HG02571 (cell line): ENCODE results near the gene C17orf107.

Experiments used
- ATAC-seq: cut with Tn5 transposase; IDR thresholded peaks from one replicate; pipeline ENCODE4 v1.9.1; 2021; ENCODE audit warnings: mild to moderate bottlenecking, moderate library complexity; ENCODE audit not compliant: unreplicated experiment

Gene C17orf107

DNA sequence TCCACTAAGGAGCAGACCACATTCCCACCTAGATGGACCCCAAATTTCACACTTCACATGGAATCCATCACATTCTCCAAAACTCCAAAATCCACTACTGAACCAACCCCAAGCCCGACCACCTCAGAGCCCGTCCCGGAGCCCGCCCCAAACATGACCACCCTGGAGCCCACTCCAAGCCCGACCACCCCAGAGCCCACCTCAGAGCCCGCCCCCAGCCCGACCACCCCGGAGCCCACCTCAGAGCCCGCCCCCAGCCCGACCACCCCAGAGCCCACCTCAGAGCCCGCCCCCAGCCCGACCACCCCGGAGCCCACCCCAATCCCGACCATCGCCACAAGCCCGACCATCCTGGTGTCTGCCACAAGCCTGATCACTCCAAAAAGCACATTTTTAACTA is 34.3 kb downstream of the C17orf107 start:
- ATAC-seq = no peak

DNA sequence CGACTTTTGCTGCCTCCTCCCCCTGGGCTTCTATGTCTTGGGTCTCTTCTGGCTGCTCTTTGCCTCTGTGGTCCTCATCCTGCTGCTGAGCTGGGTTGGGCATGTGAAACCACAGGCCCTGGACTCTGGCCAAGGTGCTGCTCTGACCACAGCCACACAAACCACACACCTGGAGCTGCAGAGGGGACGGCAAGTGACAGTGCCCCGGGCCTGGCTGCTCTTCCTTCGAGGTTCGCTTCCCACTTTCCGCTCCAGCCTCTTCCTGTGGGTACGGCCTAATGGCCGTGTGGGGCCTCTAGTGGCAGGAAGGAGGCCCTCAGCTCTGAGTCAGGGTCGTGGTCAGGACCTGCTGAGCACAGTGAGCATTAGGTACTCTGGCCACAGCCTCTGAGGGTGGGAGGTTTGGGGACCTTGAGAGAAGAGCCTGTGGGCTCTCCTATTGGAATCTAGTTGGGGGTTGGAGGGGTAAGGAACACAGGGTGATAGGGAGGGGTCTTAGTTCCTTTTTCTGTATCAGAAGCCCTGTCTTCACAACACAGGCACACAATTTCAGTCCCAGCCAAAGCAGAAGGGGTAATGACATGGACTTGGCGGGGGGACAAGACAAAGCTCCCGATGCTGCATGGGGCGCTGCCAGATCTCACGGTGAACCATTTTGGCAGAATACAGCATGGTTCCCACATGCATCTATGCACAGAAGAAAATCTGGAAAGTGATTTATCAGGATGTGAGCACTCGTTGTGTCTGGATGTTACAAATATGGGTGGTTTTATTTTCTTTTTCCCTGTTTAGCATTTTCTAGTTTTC is 35.0 kb downstream of the C17orf107 start:
- no peak for ATAC-seq

DNA sequence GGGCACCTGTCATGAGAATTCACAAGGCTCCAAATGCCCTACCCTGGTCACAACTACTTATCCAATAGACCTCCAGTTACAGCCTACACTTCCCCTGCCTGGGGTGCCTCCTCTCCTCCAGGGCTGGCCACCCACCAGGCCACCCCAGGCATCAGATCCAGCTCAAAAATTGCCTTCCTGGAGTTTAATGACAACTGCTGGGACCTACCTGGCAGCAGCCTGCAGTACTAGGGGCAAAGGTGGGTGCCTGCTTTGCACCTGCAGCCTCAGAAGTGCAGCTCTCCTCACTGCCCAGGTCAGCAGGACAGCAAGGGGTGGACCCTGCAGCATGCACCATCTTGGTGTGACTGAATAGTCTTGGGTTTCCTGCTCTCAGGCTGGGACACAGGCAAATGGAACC is 36.3 kb downstream of the C17orf107 start:
- no peak for ATAC-seq

- no peak for ATAC-seq
Observed at GRCh38 chr17:4936436-4936835, 37.1 kb downstream of the C17orf107 start.

GRCh38 chr17:4937553-4937952 is 38.2 kb downstream of the C17orf107 start:
- ATAC-seq = no peak

GRCh38 chr17:4938069-4938491 is 38.7 kb downstream of the C17orf107 start:
- no peak for ATAC-seq

DNA sequence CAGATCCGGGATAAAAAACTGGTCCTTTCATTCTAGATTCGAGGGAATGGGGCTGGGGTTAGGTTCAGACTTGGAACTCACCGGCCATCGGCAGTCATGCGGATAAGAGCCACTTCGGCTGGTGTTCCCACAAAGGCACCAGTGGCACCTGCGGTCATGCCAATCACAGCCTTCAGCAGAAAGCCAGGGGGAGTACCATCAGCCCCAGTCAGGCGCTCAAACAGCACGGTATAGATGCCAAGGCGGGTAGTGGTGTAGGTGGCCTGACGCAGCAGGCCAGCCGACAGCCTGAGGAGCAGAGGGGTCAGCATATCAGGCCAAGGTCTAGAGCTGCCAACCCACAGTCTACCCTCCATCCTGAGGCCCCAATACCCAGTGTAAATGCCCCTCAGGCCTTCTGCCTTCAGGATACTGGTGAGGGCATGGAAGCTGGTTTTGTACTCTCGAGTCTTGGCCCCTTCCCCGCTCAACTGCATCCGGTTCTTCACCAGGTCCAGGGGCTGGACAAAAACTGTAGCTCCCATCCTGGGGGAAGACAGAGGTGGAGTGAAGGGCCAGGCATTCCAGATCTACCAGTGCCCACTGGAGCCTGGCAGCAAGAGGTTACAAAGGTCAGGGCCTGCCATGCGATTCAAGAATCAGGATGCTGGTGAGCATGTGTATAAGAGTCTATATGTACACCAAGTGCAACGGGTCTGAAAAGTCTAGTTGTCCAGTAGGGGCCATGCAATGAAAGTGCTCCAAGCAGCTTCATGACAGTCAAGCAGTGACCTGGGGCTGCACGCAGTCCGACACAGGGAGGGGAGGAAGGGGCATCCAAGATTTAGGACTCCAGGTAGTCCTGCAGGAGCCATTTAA is 39.6 kb downstream of the C17orf107 start:
- ATAC-seq = no peak

DNA sequence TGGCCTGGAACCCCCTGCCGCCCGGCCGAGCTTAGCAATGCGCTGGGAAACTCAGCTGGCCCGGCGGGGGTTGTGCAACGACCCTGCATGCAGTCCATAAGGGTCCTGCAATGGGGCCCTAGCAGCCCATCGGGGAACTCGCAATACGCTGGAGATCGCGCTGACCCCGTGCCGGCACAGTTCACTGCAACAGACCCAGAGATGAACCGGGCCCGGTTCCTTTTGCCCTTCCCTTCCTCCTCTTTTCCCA is 40.1 kb downstream of the C17orf107 start:
- peak; percentile 18 for ATAC-seq

DNA sequence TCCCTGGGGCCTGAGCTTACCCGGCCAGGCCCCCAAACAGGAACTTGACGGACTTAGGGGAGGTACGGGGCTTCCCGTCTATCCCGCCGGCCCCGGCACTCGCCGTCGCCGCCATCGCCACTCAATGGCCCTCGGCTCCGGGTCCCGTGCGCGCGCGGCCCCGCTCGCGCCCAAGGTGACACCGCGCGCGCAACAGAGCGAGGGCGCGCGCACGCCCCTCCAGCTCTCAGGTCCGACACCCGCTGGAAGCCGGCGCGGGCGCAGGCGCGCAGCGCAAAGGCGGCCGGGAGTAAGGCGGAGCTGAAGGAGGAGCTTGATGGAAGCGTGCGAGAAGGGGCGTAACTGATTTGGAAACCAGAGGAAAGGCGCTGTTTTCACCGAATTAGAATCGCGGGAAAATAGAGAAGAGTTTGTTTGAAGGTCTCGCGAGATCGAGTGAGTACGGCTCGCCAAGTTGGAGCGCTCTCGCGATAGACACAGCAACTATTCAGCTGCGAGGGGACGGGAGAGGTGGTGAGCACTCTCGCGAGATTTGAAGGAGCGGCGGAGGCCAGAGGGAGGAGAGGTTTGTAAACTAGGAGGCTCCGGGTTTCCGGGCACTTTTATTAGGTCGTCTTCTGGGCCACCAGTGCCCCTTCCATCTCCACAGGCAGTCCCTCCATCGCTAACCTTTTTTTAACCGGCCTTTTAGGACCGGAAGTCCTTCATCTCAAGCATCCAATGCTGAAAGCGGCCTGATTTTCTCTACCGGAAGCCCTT is 40.6 kb downstream of the C17orf107 start, which contains the start of the genes RNF167 and SLC25A11:
TSS of gene RNF167 (plus strand) at position 473 of the 759 bp plus-strand sequence. CDS start 642 bp downstream, outside the sequence.
TSS of gene SLC25A11 (minus strand) at position 251 of the 759 bp plus-strand sequence. CDS start at position 115, 136 bp downstream.
- peak; percentile 74 for ATAC-seq

DNA sequence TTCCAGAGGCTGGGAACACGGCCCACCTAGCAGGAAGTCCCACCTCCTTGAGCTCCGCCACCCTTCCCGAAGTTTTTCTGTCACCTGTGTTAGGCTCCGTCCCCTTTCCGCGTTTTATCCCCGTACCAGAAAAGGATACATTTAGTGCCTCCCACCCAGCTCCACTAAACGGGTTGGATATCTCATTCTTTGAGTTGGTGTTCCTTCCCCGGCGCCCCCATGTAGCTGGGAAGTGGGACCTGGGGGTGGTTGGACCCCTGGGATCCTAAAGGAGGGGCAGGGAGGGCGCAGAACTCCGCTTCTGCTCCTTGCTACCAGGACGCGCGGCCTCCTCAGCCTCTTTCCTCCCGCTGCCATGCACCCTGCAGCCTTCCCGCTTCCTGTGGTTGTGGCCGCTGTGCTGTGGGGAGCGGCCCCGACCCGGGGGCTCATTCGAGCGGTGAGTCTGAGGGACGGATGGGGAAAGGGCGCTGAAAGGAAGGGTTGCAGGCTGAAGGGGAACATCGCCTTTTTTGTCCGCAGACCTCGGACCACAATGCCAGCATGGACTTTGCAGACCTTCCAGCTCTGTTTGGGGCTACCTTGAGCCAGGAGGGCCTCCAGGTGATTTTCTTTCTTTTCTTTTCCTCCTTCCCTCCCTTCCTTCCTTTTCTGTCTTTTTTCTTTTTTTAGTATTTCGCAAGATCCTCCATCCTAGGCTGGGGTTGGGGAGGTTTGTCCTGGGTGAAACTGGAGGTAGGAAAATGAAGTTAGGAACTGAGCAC is 41.4 kb downstream of the C17orf107 start:
- no peak for ATAC-seq

GRCh38 chr17:4941319-4941610 is 41.9 kb downstream of the C17orf107 start:
- no peak for ATAC-seq

DNA sequence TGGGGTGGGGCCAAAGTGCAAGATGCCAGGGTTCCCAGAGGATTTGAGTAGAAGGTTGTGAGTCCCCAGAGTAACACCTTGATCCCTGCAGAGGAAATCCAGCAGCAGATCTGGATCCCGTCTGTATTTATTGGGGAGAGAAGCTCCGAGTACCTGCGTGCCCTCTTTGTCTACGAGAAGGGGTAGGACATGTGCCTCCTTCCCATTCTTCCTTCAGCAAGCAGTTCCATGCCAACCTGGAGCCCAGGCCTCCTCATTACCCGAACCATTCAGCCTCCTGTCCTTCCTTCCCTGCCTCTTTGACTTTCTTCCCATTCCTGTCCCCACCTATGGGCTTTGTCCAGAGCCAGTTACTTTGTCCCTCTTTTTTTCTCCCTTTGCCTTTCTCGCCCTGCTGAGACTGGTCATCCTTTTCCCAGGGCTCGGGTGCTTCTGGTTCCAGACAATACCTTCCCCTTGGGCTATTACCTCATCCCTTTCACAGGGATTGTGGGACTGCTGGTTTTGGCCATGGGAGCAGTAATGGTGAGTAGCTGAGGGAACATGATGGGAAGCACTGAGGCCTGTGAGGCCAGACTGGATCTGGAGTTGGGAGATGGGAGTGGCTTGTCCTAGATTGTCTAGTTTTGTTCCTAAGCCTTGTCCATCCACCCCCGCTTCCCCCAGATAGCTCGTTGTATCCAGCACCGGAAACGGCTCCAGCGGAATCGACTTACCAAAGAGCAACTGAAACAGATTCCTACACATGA is 43.6 kb downstream of the C17orf107 start:
- no peak for ATAC-seq

DNA sequence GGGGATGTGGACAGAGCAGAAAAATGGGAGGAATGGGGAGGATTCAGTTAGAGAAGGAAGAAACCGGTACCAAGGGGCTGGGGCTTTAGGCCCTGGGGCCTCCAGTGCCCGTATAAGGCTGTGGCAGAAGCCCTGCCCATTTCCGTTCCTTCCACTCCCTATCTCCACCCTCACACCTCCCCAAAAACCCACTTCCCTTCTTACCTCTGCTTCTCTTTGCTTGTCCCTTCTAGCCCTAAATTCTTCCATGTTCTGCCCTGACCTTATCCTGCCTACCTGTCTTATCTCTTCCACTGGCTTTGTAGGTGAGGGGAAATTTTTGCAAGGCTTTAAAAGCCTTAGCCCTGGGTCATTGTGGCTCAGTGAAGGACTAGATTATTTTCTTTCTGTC is 44.8 kb downstream of the C17orf107 start:
- no peak for ATAC-seq

DNA sequence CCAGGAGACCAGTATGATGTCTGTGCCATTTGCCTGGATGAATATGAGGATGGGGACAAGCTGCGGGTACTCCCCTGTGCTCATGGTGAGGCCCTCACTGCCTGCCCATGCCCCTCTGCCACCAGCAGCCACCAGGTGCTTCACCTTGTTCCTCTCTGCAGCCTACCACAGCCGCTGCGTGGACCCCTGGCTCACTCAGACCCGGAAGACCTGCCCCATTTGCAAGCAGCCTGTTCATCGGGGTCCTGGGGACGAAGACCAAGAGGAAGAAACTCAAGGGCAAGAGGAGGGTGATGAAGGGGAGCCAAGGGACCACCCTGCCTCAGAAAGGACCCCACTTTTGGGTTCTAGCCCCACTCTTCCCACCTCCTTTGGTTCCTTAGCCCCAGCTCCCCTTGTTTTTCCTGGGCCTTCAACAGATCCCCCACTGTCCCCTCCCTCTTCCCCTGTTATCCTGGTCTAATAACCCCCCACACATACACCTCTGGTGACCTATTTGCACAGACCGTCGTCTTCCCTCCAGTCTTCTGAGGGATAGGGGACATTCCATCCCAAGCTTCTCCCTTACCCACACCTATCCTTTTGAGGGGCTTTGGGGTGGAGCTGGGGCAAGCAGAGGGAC is 45.3 kb downstream of the C17orf107 start:
- ATAC-seq = no peak

DNA sequence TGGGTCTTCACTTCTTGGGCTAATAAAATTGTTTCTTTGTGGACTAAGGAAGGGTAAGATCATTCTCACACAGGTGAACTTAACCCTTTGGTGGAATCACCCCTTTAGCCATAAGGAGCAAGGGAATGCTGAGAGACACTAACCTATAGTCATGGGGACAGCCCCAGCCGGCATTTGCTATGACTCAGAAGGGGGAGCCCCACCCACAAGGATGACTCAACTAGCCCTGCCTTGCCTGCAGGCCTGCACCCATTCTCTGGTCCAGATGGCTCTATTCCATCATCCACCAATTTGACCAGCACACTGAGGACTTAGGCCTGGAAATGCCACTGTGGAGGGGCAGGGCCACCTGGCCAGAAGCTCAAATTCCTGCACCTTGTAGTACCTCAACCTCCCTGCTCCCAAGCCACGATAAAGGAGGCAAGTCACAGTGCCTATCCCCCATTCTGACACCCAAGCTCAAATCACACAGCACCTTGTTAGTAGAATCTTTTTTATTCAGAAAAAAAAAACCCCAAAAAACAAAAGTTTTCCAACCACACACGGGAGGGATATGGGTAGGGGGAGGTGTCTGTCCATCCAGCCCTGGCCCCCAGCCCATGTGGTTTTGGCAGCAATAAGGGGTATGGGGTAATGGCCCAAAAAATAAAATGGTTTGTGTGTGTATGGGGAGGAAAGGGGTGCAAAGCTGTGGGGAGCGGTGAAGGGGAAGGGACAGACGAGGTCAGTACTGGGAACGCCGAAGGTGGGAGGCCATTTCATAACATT is 46.0 kb downstream of the C17orf107 start:
- ATAC-seq = no peak

DNA sequence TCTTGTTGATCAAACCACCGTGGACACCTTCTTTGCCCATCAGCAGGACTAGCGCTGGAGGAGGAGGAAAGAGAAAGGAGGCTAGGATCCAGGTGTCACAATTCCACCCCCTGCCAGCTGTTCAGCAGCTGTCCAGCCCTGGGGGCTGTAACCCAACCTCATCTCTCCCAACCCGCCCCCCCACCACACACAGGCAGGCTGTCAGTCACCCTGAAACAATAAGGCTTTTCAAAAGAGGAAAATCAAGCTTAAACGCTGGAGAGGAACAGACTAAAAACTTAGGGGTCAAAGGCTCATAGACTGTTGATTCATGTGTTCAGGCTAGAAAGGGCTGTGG is 46.6 kb downstream of the C17orf107 start:
- ATAC-seq = no peak

- ATAC-seq = no peak
Observed at GRCh38 chr17:4946312-4946976, 47.1 kb downstream of the C17orf107 start.

GRCh38 chr17:4947010-4947410 is 47.7 kb downstream of the C17orf107 start:
- ATAC-seq = no peak
